ENCODE measurements around the gene FAM240A. TPM values are rescaled to one million over a fixed set of nuclear protein-coding genes. Genes with fewer than 3 reads are reported as not detected.

The FAM240A gene
- total RNA-seq, 4 donors from 2014 or later: 0.18 TPM; not detected in 3

- Histone ChIP-seq H3K27ac (no peak overlapping the region), H3K9me3 (no peaks in the 10 kb centered on the region), H3K4me1 (no peaks in the 10 kb centered on the region), H3K27me3 (no peaks in the 10 kb centered on the region), H3K36me3 (peaks cover 0 to 26% of the 10 kb centered on the region in 2 donors), H3K4me3 (no peak overlapping the region)
- intact Hi-C loops (cut with DNase I; ENCODE audit: low total_unique reads): no loop called here
- TF ChIP-seq POLR2A (IDR thresholded peaks at IDR 0.05) (no peak), CTCF (IDR thresholded peaks at IDR 0.05 in 4 of 5, conservative IDR thresholded peaks at IDR 0.05 in 1 of 5) (no peak)
- peak in 1 of 2 donors; percentile 6 for DNase-seq
- in situ Hi-C loops (cut with MboI; ENCODE audit: low sequenced_read_pairs in 4 of 4): no loop called here
- ATAC-seq: no peak
Observed at GRCh38 chr3:46670000-46670890, 57.9 kb downstream of the FAM240A start.

- Histone ChIP-seq H3K27ac (no peak overlapping the region), H3K4me1 (no peaks in the 10 kb centered on the region), H3K36me3 (peaks cover 0 to 32% of the 10 kb centered on the region in 2 donors), H3K9me3 (no peaks in the 10 kb centered on the region), H3K4me3 (no peak overlapping the region), H3K27me3 (no peaks in the 10 kb centered on the region)
- DNase-seq: peak; percentile 1 to 6
- intact Hi-C loops (cut with DNase I; ENCODE audit: low total_unique reads) (no loop called here), in situ Hi-C loops (cut with MboI; ENCODE audit: low sequenced_read_pairs in 4 of 4) (no loop called here)
- no peak for ATAC-seq
- TF ChIP-seq POLR2A (IDR thresholded peaks at IDR 0.05) (no peak), CTCF (IDR thresholded peaks at IDR 0.05 in 4 of 5, conservative IDR thresholded peaks at IDR 0.05 in 1 of 5) (no peak)
Observed at GRCh38 chr3:46670891-46671427, 58.6 kb downstream of the FAM240A start.

- H3K27ac ChIP-seq: no peak overlapping the region
- intact Hi-C loops (cut with DNase I; ENCODE audit: low total_unique reads): no loop called here
- peaks cover 0 to 34% of the 10 kb centered on the region in 2 donors for H3K36me3 ChIP-seq
- H3K9me3 ChIP-seq: no peaks in the 10 kb centered on the region
- TF ChIP-seq CTCF (IDR thresholded peaks at IDR 0.05 in 4 of 5, conservative IDR thresholded peaks at IDR 0.05 in 1 of 5) (no peak), POLR2A (IDR thresholded peaks at IDR 0.05) (no peak)
- no peak overlapping the region for H3K4me3 ChIP-seq
- no peaks in the 10 kb centered on the region for H3K27me3 ChIP-seq
- no peaks in the 10 kb centered on the region for H3K4me1 ChIP-seq
- ATAC-seq (no peak), DNase-seq (peak; percentile 1 to 10)
- in situ Hi-C loops (cut with MboI; ENCODE audit: low sequenced_read_pairs in 4 of 4): no loop called here
Observed at GRCh38 chr3:46671541-46672348, 59.4 kb downstream of the FAM240A start.

GRCh38 chr3:46672349-46672695, 60.0 kb downstream of the FAM240A start:
- Histone ChIP-seq H3K27me3 (no peaks in the 10 kb centered on the region), H3K27ac (no peak overlapping the region), H3K4me3 (no peak overlapping the region), H3K9me3 (no peaks in the 10 kb centered on the region), H3K4me1 (no peaks in the 10 kb centered on the region), H3K36me3 (peaks cover 0 to 34% of the 10 kb centered on the region in 2 donors)
- in situ Hi-C loops (cut with MboI; ENCODE audit: low sequenced_read_pairs in 4 of 4) (no loop called here), intact Hi-C loops (cut with DNase I; ENCODE audit: low total_unique reads) (no loop called here)
- ATAC-seq (no peak), DNase-seq (peak in 1 of 2 donors; percentile 1)
- TF ChIP-seq CTCF (IDR thresholded peaks at IDR 0.05 in 4 of 5, conservative IDR thresholded peaks at IDR 0.05 in 1 of 5) (no peak), POLR2A (IDR thresholded peaks at IDR 0.05) (no peak)

Data from gastrocnemius medialis (tissue), 4 donors.